Right lobe of liver (tissue), 4 donors: ENCODE measurements around the gene DELE1.
A peak's percentile ranks its signal among the peaks of the same experiment; 100 is the strongest.

Experiments
- CTCF ChIP-seq, 4 donors: fragments of 200-600 bp in 3 of 4; fragments of 450-650 bp in 1 of 4; IDR thresholded peaks; one replicate each; pipeline versions ENCODE4 v1.5.1 to v1.8.0; 2016 to 2022; ENCODE audit warnings: antibody characterized with exemption in 4 of 4, mild to moderate bottlenecking in 2 of 4
- POLR2A ChIP-seq: fragments of 450-650 bp; IDR thresholded peaks from one replicate; pipeline ENCODE4 v1.6.1; 2017; ENCODE audit warnings: antibody characterized with exemption, mild to moderate bottlenecking
- donor health status: DM: no; HTN: no; CAD: no.
- donor health status: DM: no; HTN: no; CAD: no.
- donor health status: DM: no; HTN: yes; CAD: no.

- TF ChIP-seq POLR2A = peak; percentile 76
- no peak for TF ChIP-seq CTCF (IDR thresholded peaks at IDR 0.05)
Measured at GRCh38 chr5:141874262-141874964, 49.3 kb upstream of the DELE1 start.
